Activated gamma-delta T cell treated with Interleukin-2 at 50 U/mL for 16 hours (primary cell): Measurements from ENCODE around the gene RASSF8.

Experiments
- DNase-seq: peaks from one replicate; pipeline ENCODE4 v3.0.0-alpha.2; 2020

Gene RASSF8

GRCh38 chr12:26068503-26068902, 110.0 kb downstream of the RASSF8 start:
- no peak for DNase-seq

DNA sequence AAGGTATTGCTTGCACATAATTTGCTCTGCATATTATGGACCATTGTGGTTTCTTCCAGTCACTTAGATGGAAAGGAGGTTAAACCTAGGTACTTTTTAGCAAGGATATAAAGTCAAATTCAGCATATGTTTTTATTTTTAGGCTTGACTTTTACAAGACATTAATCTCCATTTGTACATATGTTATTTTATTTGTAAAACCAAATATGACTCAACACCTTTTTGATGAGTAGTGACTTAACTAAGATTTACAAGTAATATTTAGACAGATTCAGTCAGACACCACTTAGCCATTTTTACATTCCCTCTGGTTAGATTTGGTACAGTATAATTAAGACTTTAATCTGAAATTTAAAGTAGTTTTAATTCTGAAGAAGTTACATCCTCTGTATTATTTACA, 111.3 kb downstream of the RASSF8 start:
- DNase-seq = no peak

GRCh38 chr12:26077915-26078702, 119.6 kb downstream of the RASSF8 start:
- no peak for DNase-seq

GRCh38 chr12:26080911-26081310, 122.4 kb downstream of the RASSF8 start:
- DNase-seq = no peak

DNA sequence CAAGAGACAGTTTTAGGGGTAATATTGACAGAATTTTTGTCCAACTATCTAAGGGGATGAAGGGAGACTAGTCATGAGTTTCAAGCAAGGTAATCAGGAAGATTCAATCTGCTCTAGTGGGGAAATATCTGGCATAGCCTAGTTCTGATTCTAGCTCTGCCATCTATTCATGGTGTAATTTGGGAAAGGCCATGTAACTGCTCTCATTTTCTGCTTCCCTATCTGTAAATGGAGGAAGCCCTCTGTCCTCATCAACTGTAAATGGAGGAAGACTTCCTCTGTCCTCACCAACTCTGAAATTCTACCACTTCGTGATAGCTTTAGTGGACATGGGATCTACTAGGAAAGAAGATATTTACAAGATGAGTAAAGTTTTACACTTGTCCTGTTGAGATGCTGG, 128.5 kb downstream of the RASSF8 start:
- DNase-seq = no peak

DNA sequence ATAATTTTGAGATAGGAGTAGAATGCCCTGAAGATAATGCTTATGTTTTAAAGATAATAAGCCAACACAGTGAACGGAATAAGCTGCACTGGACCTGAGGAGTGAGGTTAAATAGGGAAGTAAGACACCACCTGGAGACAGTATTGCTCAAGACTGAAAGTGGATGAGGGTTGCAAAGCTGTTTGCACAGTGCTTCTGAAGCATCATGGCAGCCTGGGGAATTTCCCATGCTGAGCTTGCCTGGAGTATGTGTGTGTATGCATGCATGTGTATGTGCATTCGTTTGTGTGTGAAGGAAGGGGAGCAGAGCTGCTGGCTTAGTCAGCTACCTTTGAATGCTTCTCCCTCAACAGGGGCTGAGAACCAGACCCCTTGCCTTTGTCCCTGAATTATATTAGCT, 130.5 kb downstream of the RASSF8 start:
- no peak for DNase-seq

- DNase-seq = no peak
These were observed 132.5 kb downstream of the RASSF8 start for GRCh38 chr12:26090836-26091510.

- DNase-seq = no peak
These were observed 133.3 kb downstream of the RASSF8 start for GRCh38 chr12:26091822-26092221.

- DNase-seq = no peak
These were observed 134.0 kb downstream of the RASSF8 start for GRCh38 chr12:26092346-26093105.

DNA sequence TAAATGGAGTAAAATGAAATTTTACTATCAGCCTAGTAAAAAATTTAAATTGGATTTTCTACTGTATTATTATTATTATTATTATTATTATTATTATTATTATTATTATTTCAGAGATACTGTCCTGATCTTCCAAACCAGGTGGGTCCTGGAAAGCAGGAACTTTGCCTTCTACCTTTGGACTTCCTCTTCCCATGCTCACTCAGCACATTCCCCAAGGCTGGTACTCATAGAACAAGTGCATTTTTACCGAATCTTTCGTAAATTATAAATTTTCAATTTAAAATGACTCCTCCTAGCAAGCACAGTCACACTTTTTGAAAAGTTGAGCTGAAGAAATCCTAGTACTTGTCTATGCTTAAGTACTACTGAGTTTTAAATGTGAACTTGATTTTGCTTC, 136.7 kb downstream of the RASSF8 start:
- DNase-seq = no peak

- no peak for DNase-seq
These were observed 137.6 kb downstream of the RASSF8 start for GRCh38 chr12:26096036-26096435.

DNA sequence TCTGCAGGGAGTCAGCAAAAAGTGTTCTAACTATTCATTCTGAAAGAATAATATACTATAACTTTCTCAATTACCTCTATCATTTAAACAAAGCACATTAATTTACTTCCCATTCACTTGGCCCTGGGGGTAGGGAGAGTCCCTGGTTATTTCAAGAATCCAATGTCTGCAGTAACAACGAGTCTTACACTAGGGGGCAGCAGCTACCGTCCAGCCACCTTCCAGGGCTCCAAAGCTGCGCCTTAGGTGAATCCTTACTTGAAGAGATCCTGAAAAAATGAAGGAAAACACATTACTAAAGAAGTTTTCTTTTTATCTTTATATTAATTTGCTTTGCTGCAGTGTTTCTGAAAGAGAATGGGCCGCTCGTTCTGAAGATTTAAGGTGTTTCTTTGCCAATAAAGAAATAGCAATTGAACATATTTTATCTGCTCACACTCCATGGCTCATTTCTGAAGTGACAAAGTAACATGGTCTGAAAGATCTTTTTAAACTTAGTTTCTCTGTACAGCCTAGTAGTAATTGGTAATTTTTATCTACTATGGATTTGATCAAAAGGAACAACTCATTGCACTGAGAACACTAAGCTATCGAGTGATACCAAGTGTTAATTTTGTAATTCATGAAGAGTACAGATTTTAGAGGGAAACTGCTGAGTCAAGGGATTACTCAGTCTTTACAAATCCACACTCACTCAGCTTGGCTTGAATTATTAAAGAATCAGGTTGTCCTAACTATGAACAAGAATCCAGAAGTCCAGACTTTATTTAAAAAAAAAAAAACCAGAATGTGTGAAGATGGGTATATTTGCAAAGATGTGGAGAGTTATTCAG, 138.8 kb downstream of the RASSF8 start:
- DNase-seq = peak; percentile 40

DNA sequence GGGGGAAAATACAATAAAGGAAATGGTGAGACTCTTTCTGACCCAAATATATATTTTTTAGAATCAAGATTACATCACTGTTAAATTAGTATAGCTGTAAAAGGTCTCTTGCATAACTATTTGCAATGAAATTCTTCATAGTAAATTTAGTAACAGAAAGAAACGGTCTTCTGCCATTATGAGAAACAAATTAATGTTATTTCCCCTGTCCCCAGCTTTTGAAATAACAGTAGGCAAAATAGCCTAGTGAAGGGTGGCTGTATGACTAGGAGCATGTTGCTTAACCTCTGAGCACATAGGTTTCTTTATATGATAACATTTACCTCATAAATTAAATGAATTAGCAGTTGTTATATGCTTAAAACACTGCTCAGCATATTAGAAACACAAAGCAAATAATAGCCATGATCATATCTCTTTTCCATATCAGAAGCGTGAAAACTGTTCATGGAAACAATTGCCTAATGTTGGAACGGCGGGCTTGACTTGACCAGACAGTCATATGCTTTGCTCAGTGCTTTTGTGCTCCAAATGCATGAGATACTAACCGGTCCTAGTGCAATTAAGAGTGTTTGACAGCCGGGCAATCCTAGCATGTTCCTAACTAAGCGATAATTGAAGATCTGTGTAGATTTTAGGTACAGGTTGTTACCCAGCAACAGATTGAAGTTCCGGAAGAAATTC, 142.3 kb downstream of the RASSF8 start:
- no peak for DNase-seq

GRCh38 chr12:26101350-26101734, 142.9 kb downstream of the RASSF8 start:
- DNase-seq = no peak

GRCh38 chr12:26101763-26102162, 143.3 kb downstream of the RASSF8 start:
- no peak for DNase-seq

- DNase-seq = no peak
These were observed 144.5 kb downstream of the RASSF8 start for GRCh38 chr12:26102953-26103352.

DNA sequence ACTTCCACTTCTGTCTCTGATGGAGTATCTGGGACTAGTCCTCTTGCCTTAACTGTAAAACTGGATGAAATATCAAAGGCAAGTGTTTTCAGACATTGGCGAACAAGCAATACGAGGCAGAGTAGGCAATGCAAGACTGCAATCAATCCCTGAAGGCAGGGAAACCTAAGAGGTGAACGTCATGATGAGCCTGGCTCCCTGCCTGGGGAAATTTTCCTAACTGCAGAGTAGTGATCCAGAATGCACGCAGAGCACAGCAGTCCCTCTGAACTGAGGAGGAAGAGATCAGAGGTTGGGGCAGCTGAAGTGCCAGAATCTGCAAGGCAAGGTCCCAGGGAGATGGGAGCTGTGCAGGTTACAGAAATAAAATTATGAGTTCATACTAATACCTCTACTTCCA, 147.9 kb downstream of the RASSF8 start:
- DNase-seq = no peak

DNA sequence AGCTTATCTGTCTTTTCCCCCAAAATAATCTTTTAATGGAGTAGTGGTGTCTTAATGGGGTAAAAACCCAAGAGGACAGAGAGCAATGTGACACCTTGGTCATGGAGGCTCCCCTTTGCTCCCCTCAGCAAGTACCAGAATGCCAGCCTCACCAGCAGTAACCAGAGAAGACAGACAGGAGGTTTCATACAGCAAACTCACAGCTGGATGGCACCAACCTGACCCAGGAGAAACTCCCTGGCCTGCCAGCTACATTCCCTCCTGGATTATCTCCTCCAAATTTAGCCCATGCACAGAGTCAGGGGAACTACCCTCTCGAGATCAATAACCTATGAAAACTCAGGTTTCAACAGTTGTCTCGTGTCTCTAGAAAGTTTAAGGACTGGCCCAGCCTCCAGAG, 150.4 kb downstream of the RASSF8 start:
- no peak for DNase-seq

DNA sequence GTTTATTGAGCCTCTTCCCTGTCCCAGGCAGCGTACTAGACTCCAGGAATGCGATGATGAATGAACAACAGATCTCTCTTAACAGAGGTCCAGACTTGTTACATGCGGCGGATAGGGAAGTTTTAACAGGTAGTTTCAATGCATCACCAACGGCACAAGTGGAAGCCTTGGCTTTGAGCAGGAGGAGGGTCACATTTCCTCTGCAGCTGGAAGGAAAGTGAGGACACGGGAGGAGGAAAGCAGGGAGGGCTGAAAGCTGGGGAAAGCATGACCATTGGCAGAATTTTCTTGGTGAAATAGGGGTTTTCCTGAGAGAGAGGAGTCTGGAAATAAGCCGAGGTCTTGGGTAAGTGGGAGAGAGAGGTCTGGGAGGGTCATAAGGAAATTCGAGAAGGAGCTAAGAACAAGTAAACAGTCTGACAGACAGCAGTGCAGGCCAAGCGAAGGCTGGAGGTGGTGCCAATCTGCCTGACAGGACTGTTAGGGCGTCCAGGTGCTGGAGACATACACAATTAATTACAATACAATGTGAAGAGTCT, 150.9 kb downstream of the RASSF8 start:
- no peak for DNase-seq

- no peak for DNase-seq
These were observed 153.8 kb downstream of the RASSF8 start for GRCh38 chr12:26112232-26112631.

DNA sequence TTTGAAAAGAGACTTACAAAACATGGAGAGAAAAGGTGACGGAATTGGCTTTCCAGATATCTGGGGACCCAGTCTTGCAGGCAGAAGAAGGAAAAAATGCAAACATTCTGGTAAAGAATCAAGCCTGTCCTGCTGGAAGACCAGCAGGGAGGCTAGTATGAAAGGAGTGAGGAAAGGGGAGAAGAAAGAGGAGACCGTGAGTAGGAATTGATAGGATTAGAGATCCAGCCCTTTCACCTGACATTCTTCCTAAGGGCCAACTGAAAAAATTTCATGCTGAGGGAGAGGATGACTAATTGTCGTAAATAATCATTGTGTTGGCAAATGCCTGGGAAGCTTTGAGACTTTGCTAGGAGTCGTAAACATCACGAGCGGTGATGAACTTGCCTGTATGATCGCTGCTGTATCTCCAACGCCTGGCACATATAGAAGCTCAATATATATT, 154.2 kb downstream of the RASSF8 start:
- no peak for DNase-seq

GRCh38 chr12:26113181-26113654, 154.7 kb downstream of the RASSF8 start:
- DNase-seq = no peak
